Activated CD4-positive, alpha-beta T cell treated with anti-CD3 and anti-CD28 coated beads, Interleukin-2, amount 50 U/mL, for 48 hours (primary cell): ENCODE data around the gene SDK2.

ENCODE experiments used
- DNase-seq, 2 experiments: peaks; one replicate each; pipeline ENCODE4 v3.0.0-alpha.2; 2020

The SDK2 gene

DNA sequence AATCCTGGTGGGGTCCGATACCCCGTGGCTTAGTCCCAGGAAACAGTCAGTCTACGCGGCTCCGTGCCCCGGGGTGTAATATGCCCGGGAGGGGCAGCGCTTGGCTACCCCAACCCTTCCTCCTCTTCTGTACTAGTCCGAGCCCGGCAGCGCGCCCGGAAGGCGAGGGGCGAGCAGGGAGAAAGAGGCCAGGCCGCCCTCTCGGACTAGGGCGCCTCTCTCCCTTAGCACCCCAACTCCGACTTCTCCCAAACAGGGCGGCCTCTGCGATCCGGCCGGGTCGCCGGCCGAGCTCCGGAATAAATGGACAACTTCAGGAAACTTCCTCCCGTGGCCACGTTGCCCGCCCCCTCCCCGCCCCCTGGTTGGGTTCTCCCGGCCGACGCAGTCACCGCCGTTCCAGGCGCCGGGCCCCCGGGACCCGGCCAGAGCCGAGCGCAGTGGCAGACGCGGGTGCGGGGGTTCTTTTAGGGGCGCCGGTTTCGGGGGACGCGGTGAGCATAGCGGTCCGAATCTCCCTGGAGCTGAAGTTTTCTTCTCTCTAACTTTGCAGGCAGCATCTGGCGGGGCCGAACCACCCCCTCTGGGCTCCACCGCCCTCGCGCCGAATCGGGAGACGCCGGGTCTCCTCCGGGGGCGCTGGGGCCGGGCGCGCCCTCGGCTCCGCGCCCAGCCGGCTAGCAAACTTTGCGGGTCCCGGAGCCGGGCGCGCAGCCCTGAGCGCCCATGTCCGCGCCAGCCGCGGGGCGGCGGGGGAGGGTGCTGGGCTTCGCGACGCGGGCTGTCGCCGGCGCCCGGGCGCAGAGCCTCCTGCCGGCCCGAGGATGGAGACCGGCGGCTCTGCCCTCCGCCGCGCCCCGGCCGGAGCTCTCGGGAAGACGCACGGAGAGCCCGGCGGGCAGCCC lies at the start of gene SDK2:
SDK2 (minus strand) TSS at position 301 of the 905 bp plus-strand sequence. CDS start 357 bp downstream, outside the sequence.
- peak in 1 of 2 experiments; percentile 14 for DNase-seq

DNA sequence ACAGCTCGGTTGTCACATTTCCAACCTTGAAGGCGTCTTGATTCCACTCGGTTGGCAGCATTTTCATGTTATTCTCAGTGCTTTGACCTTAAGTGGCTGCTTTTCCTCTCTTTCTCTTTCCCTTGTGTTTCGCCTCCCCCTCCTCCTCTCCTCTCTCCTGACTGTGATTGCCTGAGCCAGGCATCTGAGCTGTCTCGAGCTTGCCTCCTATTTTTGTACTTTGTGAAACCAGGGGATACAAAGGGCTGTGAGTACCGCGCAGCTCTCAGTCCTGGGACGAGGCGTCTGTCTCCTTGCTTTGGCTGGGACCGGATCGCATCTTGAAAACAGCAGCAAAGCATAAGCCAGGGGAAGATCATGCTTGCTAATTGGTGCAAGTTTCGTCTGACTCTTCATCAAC lies 48.8 kb upstream of the SDK2 start:
- DNase-seq: no peak

GRCh38 chr17:73691321-73691766 lies 47.1 kb upstream of the SDK2 start:
- DNase-seq: no peak

- DNase-seq: no peak
These were observed 46.4 kb upstream of the SDK2 start for GRCh38 chr17:73690676-73691075.

GRCh38 chr17:73689596-73690275 lies 45.5 kb upstream of the SDK2 start:
- DNase-seq: no peak

DNA sequence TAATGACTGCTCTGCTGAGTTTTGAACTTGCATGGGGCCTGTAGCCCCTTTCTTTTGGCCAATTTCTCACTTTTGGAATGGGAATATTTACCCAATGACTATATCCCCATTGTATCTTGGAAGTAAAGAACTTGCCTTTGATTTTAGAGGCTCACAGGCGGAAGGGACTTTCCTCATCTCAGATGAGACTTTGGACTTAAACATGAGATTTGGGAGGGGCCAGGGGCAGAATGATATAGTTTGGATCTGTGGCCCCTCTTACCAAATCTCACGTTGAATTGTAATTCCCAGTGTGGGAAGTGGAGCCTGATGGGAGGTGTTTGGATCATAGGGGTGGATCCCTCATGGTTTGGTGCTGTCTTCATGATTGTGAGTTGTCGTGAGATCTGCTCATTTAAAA lies 42.7 kb upstream of the SDK2 start:
- no peak for DNase-seq

DNA sequence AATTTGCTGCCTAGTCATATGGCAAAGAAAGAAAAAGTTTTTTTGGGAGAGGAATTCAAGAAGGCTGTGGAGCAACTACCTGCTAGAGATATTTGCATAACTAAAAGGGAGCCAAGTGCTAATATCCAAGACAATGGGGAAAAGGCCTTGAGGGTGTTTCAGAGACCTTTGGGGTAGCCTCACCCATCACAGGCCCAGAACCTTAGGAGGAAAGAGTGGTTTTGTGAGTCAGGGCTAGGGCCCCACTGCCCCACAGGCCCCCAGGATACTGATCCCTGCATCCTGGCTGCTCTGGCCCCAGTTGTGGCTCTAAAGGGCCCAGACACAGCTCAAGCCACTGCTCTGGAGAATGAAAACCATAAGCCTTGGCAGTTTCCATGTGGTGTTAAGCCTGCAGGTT lies 41.9 kb upstream of the SDK2 start:
- DNase-seq: no peak

GRCh38 chr17:73684183-73684582 lies 39.9 kb upstream of the SDK2 start:
- DNase-seq: no peak

GRCh38 chr17:73683771-73684170 lies 39.5 kb upstream of the SDK2 start:
- DNase-seq: no peak

- DNase-seq: no peak
These were observed 37.7 kb upstream of the SDK2 start for GRCh38 chr17:73681946-73682345.

- DNase-seq: no peak
These were observed 35.2 kb upstream of the SDK2 start for GRCh38 chr17:73679476-73679875.

DNA sequence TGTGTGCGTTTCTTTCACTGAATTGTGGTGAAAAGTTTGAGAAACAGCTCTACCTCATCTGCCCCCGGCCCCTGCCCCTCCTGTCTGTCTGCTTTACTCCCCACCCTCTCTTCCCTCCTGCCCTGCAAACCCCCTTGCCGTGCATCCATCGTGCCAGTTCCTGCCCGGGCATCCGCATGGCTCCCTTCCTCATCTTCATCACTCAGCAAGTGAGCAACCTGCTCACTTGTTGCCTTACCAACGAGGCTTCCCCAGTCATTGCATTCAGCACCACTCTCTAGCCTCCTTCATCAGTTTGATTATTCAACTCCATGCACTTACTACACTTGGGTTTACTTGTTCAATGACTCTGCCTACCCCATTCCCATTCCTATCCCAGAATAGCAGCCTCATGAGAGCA lies 34.8 kb upstream of the SDK2 start:
- no peak for DNase-seq

GRCh38 chr17:73669771-73670170 lies 25.5 kb upstream of the SDK2 start:
- DNase-seq: no peak

GRCh38 chr17:73667181-73667959 lies 23.1 kb upstream of the SDK2 start:
- no peak for DNase-seq

DNA sequence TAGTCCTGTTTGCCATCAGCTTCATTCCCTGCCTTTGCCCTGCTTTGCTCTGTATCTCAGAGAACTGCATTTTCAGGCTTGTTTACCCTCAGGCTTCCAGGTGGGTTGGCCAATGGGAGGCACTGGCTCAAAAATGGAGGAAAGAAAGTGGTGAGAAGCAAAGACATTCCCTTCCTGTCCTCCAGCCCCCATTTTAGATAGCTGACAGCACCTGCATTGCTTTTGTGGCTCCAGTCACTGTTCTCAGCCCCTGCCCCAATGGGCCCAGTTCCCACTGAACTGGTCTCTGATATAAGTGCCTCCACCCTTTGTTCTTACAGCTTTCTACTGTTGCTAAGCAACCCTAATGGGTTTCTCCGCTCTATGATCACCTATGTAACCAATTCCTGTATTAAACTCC lies 19.4 kb upstream of the SDK2 start:
- DNase-seq: no peak

- DNase-seq: no peak
These were observed 16.1 kb upstream of the SDK2 start for GRCh38 chr17:73660366-73660765.

- no peak for DNase-seq
These were observed 14.7 kb upstream of the SDK2 start for GRCh38 chr17:73658821-73659515.

GRCh38 chr17:73657473-73658116 lies 13.3 kb upstream of the SDK2 start:
- DNase-seq: peak; percentile 34 to 45

DNA sequence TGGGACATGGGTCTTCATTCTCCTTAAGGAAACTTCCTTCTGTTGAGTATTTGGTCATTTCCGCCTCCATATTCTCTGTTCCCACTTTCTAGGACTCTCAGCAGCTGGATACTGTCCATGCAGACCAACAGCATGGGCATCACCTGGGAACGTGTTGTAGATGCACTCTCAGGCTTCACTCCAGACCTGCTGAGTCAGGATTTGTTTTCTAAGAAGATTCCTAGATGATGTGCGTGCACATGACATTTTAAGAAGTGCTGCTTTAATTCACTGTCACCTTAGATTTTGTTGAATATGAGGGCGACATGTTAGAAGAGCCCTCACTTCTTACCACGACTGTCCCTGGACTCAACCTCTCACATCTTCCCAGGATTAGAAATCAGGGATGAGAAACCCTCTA lies 10.0 kb upstream of the SDK2 start:
- DNase-seq: no peak

GRCh38 chr17:73653810-73654209 lies 9.6 kb upstream of the SDK2 start:
- DNase-seq: no peak

DNA sequence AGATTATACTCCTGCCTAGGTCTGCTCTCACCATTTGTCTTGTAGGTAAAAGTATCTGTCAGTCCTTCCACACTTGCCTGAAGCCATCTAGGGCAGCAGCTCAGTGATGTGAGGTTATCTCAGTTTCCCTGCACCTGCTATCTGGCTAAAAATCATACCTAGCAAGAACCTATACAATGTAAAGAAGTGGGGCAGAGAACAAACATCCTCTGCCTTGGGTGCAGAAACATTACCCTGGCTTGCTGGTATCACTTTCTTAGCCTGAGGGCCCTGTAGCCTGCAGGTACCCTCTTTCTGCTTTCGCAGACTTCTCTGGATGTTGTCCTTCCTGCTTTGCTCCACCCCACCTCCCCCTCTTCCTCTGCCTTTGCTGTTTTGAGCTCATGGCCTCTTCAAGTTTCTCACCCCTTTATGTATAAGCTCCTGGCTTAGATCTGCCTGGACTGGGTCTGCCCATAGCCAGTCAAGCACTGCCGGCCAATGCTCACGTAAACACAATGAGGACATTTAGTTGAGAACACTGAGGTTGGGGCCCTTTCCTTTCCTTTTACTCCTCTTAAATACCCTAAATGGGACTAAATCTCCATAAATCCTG lies 8.7 kb upstream of the SDK2 start:
- no peak for DNase-seq
